Neural cell (in vitro differentiated cells): ENCODE measurements around the gene GDA. TPM values are rescaled to one million over a fixed set of nuclear protein-coding genes. Genes with fewer than 3 reads are reported as not detected.

Experiments used
- H2AFZ ChIP-seq: fragments of 200-600, 300-800 bp; sonication (generic), shearing (Covaris generic); 2 replicates; pipeline ENCODE4 v1.6.0; 2014; ENCODE audit warnings: low read depth, mild to moderate bottlenecking, antibody characterized with exemption, low read length, moderate library complexity
- H3F3A ChIP-seq: fragments of 200-600 bp; shearing (Covaris generic); 2 replicates; pipeline ENCODE4 v1.6.1; 2016; ENCODE audit warnings: mild to moderate bottlenecking, moderate library complexity, mixed read lengths, antibody characterized with exemption, low read length; ENCODE audit not compliant: insufficient read depth, poor library complexity, severe bottlenecking
- H3K27ac ChIP-seq: fragments of 200-600, 300-800 bp; sonication (generic), shearing (Covaris generic); 2 replicates; pipeline ENCODE4 v1.5.1; 2014; ENCODE audit warnings: mild to moderate bottlenecking, low read length, moderate library complexity
- H3K27me3 ChIP-seq: fragments of 300-800, 200-600 bp; sonication (generic), shearing (Covaris generic); 2 replicates; pipeline ENCODE4 v1.6.0; 2014; ENCODE audit warnings: mild to moderate bottlenecking, low read depth, low read length, moderate library complexity; ENCODE audit not compliant: insufficient read depth
- H3K36me3 ChIP-seq: fragments of 300-800, 200-600 bp; sonication (generic), shearing (Covaris generic); 2 replicates; pipeline ENCODE4 v1.5.1; 2014; ENCODE audit warnings: mild to moderate bottlenecking, antibody characterized with exemption, low read length, moderate library complexity; ENCODE audit not compliant: insufficient read depth
- H3K4me2 ChIP-seq: fragments of 300-800, 200-600 bp; sonication (generic), shearing (Covaris generic); 2 replicates; pipeline ENCODE4 v1.6.0; 2014; ENCODE audit warnings: mild to moderate bottlenecking, low read length
- H3K4me3 ChIP-seq: fragments of 300-800, 200-600 bp; sonication (generic), shearing (Covaris generic); 2 replicates; pipeline ENCODE4 v1.5.1; 2014; ENCODE audit warnings: mild to moderate bottlenecking, low read length, moderate library complexity
- H3K79me2 ChIP-seq: fragments of 200-600 bp; shearing (Covaris generic); replicated peaks from 2 replicates; pipeline ENCODE4 v1.6.0; 2014; ENCODE audit warnings: mild to moderate bottlenecking, low read length, moderate library complexity; ENCODE audit not compliant: insufficient read depth
- H3K9ac ChIP-seq: fragments of 300-800, 200-600 bp; sonication (generic), shearing (Covaris generic); 2 replicates; pipeline ENCODE4 v1.6.1; 2016; ENCODE audit warnings: mild to moderate bottlenecking, low read length, mixed read lengths
- H3K9me2 ChIP-seq: fragments of 200-600 bp; shearing (Covaris generic); 2 replicates; pipeline ENCODE4 v1.6.1; 2016; ENCODE audit warnings: mild to moderate bottlenecking, low read length, mixed read lengths; ENCODE audit not compliant: insufficient read depth
- H3K9me3 ChIP-seq: fragments of 200-600, 300-800 bp; sonication (generic), shearing (Covaris generic); 2 replicates; pipeline ENCODE4 v1.6.1; 2016; ENCODE audit warnings: mild to moderate bottlenecking, mixed run types, low read length, moderate library complexity, mixed read lengths
- H4K20me1 ChIP-seq: fragments of 200-600 bp; shearing (Covaris generic); 2 replicates; pipeline ENCODE4 v1.6.1; 2016; ENCODE audit warnings: mild to moderate bottlenecking, mixed run types; ENCODE audit not compliant: insufficient read depth
- CTCF ChIP-seq: fragments of 450-650 bp; IDR thresholded peaks from 2 replicates; pipeline ENCODE4 v1.5.1; 2014; ENCODE audit warnings: antibody characterized with exemption, mild to moderate bottlenecking, moderate library complexity; ENCODE audit not compliant: poor library complexity, severe bottlenecking
- EP300 ChIP-seq: fragments of 450-650 bp; conservative IDR thresholded peaks from 2 replicates; pipeline ENCODE4 v1.6.1; 2014; ENCODE audit warnings: antibody characterized with exemption, mild to moderate bottlenecking, moderate library complexity; ENCODE audit not compliant: poor library complexity, severe bottlenecking
- EZH2 ChIP-seq: fragments of 200-600, 300-800 bp; shearing (Covaris generic), sonication (generic); IDR thresholded peaks from 2 replicates; pipeline ENCODE4 v1.6.1; 2014; ENCODE audit warnings: antibody characterized with exemption, low read length, borderline replicate concordance, mild to moderate bottlenecking; ENCODE audit not compliant: insufficient read depth, poor library complexity, severe bottlenecking
- MXI1 ChIP-seq: fragments of 450-650 bp; conservative IDR thresholded peaks from 2 replicates; pipeline ENCODE4 v1.6.1; 2014; ENCODE audit warnings: antibody characterized with exemption, mild to moderate bottlenecking; ENCODE audit not compliant: poor library complexity, severe bottlenecking
- POLR2AphosphoS5 ChIP-seq: IDR thresholded peaks from 2 replicates; pipeline ENCODE4 v1.6.1; 2012
- RAD21 ChIP-seq: fragments of 450-650 bp; conservative IDR thresholded peaks from 2 replicates; pipeline ENCODE4 v1.6.1; 2014; ENCODE audit warnings: antibody characterized with exemption, mild to moderate bottlenecking, moderate library complexity
- SMC3 ChIP-seq: fragments of 450-650 bp; conservative IDR thresholded peaks from 2 replicates; pipeline ENCODE4 v1.6.1; 2014; ENCODE audit warnings: antibody characterized with exemption, mild to moderate bottlenecking, moderate library complexity; ENCODE audit not compliant: poor library complexity
- TAF1 ChIP-seq: IDR thresholded peaks from 2 replicates; pipeline ENCODE4 v1.6.1; 2012; ENCODE audit warnings: low read depth
- polyA plus RNA-seq: library from polyadenylated mRNA; depleted of rRNA; stranded (reverse); fragments of >200 nt; gene quantifications from 2 replicates; pipeline ENCODE4 v1.2.3, GENCODE V29; 2014
- TF ChIP-seq, protein P1 (sequence below): IDR thresholded peaks from 2 replicates; pipeline ENCODE4 v1.6.1; 2012; ENCODE audit warnings: borderline replicate concordance

GDA gene
- polyA plus RNA-seq, 1 donor from 2014 or later, result 0.26 TPM

GRCh38 chr9:72113056-72113455 lies 36.2 kb upstream of the GDA start:
- H3K4me2 ChIP-seq, result no peak overlapping the region
- TF ChIP-seq, protein P1, sequence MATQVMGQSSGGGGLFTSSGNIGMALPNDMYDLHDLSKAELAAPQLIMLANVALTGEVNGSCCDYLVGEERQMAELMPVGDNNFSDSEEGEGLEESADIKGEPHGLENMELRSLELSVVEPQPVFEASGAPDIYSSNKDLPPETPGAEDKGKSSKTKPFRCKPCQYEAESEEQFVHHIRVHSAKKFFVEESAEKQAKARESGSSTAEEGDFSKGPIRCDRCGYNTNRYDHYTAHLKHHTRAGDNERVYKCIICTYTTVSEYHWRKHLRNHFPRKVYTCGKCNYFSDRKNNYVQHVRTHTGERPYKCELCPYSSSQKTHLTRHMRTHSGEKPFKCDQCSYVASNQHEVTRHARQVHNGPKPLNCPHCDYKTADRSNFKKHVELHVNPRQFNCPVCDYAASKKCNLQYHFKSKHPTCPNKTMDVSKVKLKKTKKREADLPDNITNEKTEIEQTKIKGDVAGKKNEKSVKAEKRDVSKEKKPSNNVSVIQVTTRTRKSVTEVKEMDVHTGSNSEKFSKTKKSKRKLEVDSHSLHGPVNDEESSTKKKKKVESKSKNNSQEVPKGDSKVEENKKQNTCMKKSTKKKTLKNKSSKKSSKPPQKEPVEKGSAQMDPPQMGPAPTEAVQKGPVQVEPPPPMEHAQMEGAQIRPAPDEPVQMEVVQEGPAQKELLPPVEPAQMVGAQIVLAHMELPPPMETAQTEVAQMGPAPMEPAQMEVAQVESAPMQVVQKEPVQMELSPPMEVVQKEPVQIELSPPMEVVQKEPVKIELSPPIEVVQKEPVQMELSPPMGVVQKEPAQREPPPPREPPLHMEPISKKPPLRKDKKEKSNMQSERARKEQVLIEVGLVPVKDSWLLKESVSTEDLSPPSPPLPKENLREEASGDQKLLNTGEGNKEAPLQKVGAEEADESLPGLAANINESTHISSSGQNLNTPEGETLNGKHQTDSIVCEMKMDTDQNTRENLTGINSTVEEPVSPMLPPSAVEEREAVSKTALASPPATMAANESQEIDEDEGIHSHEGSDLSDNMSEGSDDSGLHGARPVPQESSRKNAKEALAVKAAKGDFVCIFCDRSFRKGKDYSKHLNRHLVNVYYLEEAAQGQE, result peak; percentile 26
- TF ChIP-seq POLR2AphosphoS5 (peak; percentile 79), MXI1 (peak; percentile 19), SMC3 (no peak), CTCF (no peak), RAD21 (no peak), EP300 (peak; percentile 90)
- H3K9me2 ChIP-seq, result no peaks in the 10 kb centered on the region
- no peak overlapping the region for H2AFZ ChIP-seq
- no peaks in the 10 kb centered on the region for H3F3A ChIP-seq
- no peaks in the 10 kb centered on the region for H4K20me1 ChIP-seq
- H3K79me2 ChIP-seq, result no peaks in the 10 kb centered on the region
- H3K36me3 ChIP-seq, result no peaks in the 10 kb centered on the region
- no peak overlapping the region for H3K9ac ChIP-seq
- H3K27me3 ChIP-seq, result no peaks in the 10 kb centered on the region
- H3K9me3 ChIP-seq, result no peaks in the 10 kb centered on the region
- no peak overlapping the region for H3K4me3 ChIP-seq
- peak overlapping the region; percentile 50 for H3K27ac ChIP-seq

DNA sequence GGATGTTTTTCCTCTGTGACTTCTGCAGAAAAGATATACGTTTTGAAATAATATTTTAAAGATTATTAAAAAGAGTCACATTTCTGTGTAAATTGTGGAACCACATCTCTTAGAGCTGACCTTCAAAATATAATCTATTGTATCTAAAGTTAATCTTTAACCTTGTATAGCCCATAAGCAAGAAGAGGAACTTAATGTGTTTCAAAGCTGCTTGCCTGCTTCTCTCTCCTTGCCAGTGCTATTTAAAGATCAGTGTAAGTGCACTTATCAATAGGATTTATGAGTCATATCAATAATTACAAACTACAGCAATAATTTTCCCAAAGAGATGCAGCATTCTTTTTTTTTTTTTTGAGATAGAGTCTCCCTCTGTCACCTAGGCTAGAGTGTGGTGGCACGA lies 29.4 kb upstream of the GDA start:
- Histone ChIP-seq H3K4me2 (no peak overlapping the region), H3K9ac (no peak overlapping the region), H2AFZ (no peak overlapping the region), H3K79me2 (no peaks in the 10 kb centered on the region), H3K4me3 (no peak overlapping the region), H3K9me2 (no peaks in the 10 kb centered on the region), H3K36me3 (no peaks in the 10 kb centered on the region), H3K27ac (no peak overlapping the region), H3K27me3 (no peaks in the 10 kb centered on the region), H3F3A (no peaks in the 10 kb centered on the region), H4K20me1 (no peaks in the 10 kb centered on the region), H3K9me3 (no peaks in the 10 kb centered on the region)
- TF ChIP-seq RAD21, result no peak
- no peak for TF ChIP-seq TAF1
- no peak for TF ChIP-seq POLR2AphosphoS5
- no peak for TF ChIP-seq SMC3
- no peak for TF ChIP-seq MXI1
- TF ChIP-seq CTCF, result no peak
- TF ChIP-seq EP300, result no peak
- TF ChIP-seq EZH2, result no peak
- TF ChIP-seq, protein P1, result no peak
